NCI-H2081 (cell line): ENCODE measurements around the gene SETDB1.

Source experiments
- DNase-seq, 2 experiments: peaks; one replicate each; lab custom pipeline; 2025; lab: John Stamatoyannopoulos, UW

SETDB1 gene

DNA sequence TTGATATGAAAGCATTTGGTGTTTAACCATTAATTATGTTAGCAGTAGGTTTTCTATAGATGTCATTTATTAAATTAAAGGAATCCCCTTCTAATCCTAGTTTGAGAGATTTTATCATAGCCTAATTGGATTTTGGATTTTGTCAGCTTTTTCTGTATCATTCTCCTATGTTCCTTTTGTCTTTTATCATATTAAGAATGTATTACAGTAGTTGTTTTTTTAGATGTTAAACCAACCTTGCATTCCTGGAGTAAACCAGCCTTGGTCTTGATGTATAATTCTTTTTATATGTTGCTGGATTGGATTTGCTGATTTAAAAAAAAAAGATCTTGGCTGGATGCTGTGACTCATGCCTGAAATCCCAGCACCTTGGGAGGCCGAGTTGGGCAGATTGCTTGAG lies 5.6 kb downstream of the SETDB1 start:
- no peak for DNase-seq

DNA sequence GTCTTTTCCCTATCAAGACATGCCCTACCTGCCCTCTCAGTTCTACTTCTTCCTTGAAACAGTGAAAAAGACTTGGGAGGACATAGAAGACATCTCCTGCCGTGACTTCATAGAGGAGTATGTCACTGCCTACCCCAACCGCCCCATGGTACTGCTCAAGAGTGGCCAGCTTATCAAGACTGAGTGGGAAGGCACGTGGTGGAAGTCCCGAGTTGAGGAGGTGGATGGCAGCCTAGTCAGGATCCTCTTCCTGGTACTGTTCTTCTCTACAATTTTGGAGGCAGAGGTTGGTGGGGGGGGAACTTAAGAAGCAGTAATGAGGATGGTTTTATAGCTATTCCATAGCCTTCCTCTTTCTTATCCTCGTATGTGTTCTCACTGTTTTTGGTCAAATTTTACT lies 18.7 kb downstream of the SETDB1 start:
- no peak for DNase-seq

DNA sequence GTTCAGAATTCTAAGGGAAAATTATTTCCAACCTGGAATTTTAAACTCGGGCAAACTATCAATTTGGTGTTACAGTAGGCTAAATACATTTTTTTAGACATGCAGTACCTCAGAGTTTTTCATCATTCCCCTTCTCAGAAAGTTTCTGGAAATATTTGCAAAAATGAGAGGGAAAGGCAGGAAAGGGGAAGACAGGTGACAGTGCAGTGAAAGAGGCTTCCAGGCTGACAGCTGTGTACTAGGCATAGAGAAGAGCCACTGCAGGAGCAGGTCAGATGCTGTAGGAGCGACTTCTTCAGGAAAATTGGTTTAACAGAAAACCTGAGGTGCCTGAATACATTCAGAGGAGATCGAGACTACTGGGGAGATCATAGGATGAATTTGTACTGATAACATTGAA lies 28.5 kb downstream of the SETDB1 start:
- DNase-seq = no peak

DNA sequence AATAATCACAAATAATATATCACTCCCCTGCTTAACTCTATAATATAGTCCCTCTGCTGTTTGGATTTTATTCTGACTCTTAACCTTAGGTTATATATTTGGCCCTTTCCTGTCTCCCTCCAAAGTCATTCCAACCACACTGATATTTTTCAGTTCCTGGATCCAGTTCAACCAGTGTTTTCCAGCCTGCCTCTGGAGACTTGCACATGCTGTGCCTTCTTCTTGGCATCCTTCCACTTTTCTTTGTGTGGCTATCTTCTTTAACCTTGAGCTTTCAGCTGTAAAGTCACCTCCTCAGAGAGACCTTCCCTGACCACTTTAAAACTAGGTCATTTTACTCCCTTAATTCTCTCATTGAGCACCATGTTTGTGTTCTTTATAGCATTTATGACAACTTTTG lies 29.1 kb downstream of the SETDB1 start:
- DNase-seq = no peak

DNA sequence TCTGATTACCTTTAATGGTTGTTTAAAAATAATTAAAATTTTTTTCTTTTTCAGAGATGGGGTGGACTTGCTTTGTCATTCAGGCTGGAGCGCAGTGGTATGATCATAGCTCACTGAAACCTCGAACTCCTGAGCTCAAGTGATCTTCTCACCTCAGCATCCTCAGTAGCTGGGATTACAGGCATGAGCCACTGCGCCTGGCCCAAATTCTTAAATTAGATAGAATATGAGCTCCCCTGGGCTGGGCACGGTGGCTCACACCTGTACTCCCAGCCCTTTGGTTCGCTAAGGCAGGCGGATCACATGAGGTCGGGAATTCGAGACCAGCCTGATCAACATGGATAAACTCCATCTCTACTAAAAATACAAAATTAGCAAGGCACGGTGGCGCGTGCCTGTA lies 31.5 kb downstream of the SETDB1 start:
- no peak for DNase-seq

DNA sequence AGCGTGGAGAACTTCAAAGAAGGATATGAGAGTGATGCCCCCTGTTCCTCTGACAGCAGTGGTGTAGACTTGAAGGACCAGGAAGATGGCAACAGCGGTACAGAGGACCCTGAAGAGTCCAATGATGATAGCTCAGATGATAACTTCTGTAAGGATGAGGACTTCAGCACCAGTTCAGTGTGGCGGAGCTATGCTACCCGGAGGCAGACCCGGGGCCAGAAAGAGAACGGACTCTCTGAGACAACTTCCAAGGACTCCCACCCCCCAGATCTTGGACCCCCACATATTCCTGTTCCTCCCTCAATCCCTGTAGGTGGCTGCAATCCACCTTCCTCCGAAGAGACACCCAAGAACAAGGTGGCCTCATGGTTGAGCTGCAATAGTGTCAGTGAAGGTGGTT lies 34.5 kb downstream of the SETDB1 start:
- no peak for DNase-seq

DNA sequence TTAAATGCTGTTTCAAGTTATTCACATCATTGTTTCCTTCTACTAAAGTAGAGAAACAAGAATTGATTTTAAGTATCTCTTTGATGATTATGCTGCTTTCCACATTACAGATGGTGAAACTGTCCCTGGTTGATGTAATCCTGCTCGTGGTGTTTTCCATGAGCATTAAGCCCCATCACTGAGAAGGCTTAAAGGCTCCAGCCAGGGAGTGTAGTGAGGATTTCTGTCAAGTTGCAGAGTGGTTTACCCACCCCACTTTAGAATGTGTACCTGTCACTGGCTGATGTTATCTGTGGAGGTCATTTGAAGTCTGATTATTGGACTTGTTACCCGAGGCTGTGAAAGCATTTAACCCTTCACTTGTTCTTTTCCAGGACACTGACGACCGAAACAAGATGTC lies 35.6 kb downstream of the SETDB1 start:
- no peak for DNase-seq

DNA sequence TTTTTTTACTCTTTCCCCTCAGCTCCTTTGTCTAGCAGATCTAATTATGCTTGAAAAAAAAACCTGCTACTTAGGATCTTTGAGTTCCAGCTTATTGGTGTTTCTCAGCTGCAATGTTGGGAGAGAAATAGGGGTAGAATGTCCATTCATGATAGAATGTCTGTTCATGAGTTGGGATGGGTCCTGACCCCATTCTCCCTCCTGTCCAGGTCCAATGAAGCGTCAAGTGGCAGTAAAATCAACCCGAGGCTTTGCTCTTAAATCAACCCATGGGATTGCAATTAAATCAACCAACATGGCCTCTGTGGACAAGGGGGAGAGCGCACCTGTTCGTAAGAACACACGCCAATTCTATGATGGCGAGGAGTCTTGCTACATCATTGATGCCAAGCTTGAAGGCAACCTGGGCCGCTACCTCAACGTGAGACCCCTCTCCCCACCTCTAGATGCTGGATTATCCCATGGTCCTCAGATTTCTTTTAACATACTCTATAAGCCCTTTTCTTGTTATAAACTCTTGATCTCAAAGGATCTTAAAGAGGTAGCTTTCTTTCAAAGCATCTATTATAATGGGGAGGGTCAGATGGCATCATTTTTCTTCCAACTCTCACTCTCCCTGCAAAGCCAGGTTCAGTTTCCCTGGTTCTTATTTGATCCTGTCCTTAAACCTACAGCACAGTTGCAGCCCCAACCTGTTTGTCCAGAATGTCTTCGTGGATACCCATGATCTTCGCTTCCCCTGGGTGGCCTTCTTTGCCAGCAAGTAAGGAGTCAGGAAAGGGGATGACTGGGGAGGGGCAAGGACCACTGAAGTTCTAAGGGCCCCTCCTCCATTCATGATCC lies 37.4 kb downstream of the SETDB1 start:
- DNase-seq = no peak

DNA sequence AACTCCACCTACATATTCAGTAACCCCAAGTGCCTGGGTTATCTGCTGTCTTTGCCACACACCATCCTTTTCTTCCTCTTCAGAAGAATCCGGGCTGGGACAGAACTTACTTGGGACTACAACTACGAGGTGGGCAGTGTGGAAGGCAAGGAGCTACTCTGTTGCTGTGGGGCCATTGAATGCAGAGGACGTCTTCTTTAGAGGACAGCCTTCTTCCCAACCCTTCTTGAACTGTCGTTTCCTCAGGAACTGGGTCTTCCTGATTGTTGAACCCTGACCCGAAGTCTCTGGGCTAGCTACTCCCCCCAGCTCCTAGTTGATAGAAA lies 38.0 kb downstream of the SETDB1 start:
- no peak for DNase-seq

DNA sequence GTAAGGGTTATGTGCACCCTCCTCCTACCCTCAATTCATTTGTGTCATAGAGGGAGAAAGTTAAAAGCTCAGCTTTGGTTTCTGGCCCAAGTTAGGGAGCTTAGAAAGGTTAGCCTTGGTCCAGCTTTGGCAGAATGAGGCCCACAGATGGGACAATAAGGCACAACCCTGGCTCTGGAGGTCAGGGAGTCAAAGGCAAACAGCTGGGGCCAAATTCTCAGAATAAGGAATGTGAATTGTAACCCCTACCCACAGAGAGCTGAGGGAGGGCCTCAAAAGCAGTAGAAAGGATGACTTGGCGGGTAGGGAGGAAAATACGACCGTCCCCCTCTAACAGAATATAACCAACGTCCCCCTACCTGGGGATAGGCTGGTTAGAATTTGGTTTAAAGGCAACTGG lies 39.4 kb downstream of the SETDB1 start:
- DNase-seq = no peak

DNA sequence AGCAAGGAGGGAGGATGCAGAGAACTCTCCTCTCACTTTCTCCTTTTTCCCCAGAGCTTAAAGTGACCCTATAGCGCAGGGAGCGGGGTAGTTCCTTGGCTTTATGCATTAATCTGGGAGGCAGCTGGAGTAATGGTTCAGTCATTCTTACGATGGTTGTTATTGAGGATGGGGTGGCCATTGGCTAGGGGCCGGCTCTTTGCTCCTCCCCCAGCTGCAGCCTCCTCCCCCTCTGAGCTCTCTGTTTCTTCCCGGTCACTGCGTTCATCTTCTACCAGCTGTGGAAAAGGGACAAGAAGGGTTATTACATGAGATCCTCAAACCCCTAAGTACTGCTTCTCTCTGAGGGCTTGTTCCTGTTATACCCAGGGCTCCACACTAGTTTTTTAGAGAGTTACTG lies 39.8 kb downstream of the SETDB1 start:
- DNase-seq = no peak

DNA sequence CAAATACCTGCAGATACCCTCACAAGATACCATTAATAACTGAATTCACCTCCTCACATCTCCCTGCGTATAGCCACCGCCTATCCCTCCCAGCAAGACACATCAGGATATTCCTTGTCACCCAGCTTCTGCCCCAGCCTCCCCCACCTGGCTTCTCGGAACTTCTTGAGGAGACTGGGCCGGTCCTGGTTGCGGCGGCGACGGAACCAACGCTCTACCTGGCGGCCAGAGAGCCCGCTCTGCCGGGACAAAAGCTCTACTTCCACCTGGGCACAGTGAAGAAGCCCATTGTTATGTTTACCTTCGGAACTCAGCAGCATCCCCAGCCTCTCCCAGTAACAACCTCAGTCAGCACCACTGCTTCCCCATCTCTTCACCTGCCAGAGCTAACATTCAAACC lies 41.8 kb downstream of the SETDB1 start:
- no peak for DNase-seq

DNA sequence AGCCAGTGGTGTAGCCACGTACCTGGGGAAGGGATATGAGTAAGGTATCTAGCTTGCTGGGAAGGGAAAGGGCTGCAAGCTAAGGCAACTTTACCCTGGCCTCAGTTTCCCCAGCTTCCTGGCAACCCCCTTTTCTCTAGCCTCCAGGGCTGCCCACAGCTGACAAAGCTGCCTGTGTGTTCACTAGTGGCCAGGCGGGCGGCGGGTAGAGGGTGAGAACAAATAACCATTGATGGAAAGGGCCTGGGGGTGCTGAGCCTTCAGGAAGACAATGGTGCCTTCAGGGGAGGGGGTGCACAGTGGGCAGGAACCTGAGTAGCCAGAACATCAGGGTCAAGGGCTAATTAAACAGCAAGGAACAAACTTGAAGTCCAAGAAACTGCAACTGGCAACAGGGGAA lies 42.3 kb downstream of the SETDB1 start:
- no peak for DNase-seq

DNA sequence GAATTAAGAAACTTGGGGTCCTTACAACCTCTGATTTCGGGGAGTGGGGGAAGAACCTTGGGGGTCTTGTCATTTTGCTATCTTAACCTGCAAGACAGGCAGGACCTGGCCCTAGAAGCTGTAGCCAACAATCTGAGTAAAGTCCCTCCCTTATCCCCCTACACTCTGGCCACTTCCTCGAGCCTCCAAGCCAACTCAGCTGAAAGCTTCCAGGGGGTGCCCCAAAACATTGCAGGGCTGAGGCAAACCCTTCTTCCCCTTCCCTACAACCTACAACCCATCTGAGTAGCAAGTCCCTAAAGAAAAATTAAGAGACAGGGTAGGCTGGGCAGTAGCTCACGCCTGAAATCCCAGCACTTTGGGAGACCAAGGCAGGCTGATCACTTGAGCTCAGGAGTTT lies 43.5 kb downstream of the SETDB1 start:
- no peak for DNase-seq

DNA sequence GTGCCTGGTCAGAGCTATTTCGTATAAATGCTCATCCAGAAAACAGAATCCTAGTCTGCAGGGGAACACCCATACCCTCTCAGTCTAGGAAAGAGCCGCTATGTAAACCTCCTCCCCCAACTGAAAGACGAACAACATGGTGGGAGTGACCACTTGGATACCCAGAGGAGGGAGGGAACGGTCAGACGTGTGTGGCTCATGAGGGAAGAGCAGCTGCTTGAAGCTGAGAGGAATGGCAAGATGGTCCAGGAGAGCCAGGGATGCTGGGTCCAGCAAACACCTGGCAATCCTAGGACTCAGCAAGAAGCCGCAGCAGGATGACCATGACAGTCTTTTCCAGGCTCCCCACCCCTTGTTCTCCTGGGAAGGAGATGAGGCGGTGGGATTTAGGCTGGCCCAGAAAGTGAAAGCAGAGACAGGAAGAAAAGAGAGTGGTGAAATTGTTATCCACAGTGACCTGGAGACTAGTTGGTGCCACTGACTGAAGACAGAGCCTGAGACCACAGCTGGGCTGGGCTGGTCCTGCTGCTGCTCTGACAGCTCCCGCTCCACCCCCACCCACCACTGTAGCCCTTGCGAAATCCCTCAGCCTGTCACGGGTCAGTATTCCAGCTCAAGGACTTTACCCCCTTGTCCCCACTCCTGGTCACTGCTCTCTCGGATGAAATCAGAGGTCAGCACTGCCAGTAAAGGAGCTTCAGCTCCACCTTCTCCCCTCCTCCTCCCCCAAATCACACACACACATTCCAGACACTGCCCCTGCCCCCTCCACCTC lies 44.8 kb downstream of the SETDB1 start:
- DNase-seq = no peak

DNA sequence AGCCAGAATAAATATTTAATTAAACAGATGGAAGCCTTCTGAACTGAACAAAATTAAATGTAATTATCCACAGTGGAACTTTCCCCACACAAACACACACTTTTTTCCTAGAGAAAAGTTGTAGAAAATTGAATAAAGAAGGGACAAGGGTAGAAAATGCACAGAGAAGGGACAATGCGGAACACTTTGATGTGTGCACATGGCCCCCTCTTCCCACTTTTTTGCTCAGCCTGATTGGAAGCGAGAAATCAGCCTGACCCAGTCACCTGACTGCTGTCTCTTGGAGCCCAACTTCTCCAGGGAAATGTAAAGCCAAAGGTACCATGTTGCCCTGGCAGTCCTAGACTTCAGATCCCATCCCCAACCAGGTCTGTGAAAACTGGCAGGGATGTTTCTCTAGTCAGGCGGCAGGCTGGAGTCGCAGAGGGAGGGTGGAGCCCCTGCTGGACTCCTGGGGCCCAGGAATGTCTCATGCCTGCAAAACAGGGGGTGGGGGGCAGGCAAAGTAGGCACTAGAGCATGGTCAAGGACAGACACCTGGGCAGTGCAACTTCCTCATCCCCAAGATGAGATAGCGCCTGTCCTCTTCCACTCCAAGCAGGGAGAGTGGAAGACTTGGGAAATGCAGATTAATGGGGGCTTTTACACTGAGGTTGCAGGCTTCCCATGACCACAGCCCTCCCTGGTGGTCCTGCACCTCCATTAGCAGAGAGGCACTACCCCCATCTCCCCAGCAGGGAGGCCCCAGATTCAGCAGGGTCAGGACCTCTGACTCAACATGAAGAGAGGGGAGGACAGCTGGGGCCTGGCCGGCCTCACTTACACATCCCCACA lies 45.6 kb downstream of the SETDB1 start:
- no peak for DNase-seq

DNA sequence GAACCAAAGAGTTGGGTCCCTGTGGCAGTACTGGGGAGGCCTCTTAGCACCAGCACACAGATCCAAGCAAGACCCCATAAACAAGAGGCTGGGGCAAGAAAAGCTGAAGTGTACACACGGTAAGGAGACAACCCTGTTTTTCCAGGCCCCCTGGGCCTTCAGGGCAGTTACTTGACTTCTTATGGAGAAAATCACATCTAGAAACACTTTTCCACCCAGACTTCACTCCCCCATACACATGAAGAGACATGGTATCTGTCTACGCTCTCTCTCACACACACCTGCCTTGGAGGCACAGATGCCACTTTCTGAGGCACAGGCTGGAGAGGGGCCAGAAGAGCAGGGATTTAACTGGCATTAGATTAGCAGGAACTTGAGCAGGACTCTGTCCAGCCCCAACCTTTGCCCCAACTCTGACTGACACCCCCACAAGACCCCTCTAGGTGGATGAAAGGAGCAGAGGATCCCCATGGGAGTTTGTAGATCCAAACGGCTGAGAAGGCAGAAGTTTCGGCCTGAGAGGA lies 46.3 kb downstream of the SETDB1 start:
- peak in 1 of 2 experiments; percentile 12 for DNase-seq

DNA sequence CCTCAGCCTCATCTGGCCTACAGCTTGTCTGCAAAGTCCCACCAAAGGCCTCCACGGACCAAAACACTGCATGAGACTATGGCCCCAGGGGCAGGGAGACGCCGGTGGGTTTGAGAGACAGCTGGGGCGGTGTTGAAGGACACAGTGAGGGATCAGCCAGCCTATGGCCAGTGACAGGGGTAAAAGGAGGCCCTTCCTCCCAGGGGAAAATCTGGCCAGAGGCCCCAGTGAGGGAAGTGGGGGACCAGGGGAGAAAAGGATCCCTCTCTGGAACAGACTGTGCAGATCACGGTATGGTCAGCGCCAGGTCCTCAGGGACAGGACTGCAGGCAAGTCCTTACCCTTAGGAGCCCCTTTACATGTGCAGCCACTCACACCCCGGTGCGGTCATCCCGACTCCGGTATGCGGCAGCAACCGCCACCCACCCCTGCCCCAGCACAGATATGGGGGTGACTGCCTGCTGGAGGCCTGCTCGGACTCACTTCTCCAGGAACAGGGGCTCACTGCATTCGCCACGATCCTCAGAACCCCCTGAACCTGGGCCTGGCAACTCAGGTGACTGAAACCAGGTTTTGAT lies 47.2 kb downstream of the SETDB1 start:
- DNase-seq = no peak

DNA sequence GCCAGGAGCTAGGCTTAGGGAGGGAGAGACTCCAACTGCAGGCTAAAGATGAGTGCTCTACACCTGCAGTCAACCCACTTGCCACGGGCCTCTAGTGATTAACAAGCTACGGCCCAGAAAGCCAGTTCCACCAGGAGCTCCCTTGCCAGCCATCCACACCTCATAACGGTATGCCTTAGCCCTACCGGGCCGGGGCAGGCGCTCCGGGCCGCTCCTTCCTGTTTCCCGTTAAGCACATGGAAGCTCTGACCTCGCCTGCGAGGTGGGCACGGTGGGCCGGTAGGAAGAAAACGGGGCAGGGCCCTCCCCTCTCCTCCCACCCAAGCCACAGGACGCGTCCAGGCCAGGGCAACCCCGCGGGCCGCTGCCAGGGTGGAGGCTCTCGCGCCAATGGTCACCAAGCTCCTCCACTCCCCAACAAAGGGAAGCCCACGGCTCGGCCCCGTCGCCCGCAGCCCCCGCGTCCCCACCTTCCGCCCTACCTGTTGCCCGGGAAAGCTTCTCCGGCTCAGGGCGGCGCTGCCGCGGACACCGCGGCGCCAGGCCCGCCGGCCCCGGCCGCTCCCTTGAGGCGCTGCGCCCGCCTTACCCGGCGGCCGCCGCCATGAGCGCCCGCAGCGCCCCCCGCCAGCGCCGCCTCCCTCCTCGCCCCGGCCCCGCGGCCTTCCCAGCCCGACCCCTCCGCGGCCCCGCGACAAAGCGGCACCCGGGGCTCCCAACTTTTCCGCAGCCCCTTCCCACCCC lies 47.8 kb downstream of the SETDB1 start:
- DNase-seq = peak; percentile 47 to 53

DNA sequence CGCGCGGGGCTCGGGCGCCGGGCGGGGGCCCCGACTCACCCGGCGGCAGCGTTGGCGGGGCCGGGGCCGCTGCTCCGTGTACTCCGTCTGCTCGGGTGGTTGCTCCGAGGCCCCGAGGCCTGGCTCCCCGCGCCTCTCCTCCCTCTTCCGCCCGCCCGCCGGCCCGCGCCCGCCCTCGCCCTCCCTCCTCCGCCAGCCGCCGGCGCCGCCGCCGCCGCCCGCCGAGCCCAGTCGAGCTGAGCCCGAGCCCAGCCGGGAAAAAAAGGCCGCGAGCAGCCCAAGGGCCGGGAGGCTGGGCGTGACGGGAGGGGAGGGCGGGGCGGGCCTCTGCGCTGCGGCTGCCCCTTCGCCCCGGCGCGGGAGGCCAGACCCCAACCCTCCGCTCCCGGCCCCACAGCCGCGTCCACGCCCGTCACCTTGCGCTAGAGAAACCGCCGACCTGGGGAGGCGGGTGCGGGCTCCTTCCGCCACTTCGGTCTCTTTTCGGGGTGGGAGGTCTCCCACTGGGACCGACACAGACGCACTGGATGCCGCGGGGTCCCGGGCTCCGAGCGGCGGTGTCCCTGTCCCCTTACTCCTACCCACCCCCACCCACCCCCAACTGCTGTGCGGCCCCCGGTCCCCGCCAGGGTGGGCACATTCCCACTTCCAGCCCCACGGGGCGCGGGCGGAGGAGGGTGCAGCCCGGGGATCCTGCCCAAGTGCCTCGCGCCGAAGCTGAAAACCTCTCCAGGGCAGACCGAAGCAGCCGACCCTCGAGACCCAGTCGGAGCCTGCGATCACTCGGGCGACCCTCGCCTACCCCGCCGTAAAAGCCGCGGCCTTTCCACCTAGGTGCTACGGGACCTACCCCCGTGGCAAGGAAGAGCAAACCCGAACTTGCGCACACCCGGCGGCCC lies 48.7 kb downstream of the SETDB1 start, which contains the start of gene CERS2:
Gene CERS2 (minus strand): TSS at position 256 of the 899 bp plus-strand sequence. CDS start 5,745 bp downstream, outside the sequence.
- DNase-seq = peak; percentile 82 to 86
